ENCODE measurements around the gene STK10. TPM values are rescaled to one million over a fixed set of nuclear protein-coding genes. Genes with fewer than 3 reads are reported as not detected.
A peak's percentile ranks its signal among the peaks of the same experiment; 100 is the strongest.

The STK10 gene
- total and polyA plus RNA-seq, 2 donors from 2014 or later = 7.2 to 42.8 TPM

DNA sequence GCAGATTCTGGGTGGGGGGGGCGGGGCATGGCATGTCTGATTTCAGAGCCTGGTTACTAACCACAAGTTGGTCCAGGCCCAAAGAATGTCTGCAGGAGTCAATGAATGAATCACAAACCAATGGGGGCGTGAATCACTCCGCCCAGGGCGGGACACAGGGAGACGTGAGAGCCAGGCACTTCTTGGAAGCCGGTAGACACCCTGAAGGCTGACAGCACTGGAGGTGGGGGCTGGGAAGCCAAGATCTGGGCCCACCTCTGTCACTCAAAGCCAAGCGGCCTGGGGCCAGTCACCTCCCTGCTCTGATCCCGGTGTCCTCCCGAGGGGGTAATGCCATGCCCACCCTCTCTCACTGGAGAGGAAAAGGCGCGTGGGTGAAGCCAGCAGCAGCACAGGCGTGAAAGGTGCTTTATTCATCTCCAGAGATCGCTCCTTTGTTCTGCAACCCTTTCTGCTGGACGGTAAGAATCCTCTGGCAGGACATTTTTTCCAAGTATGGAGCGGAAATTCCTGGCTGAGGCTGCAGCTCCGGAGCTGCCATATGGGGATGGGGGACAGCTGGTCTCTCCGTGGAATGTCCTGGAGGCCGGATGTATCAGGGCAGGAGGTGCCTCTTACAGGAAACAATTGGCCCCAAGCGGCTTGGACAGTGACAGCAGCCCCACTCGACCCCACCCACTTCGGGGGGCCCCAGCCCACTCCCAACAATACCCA, 85.0 kb downstream of the STK10 start:
- Histone ChIP-seq H3K9me3 (ENCODE audit: control insufficient read depth in 2 of 3, insufficient read depth in 1 of 3, low read length in 3 of 3) (no peaks in the 10 kb centered on the region), H3K4me1 (ENCODE audit: control insufficient read depth in 2 of 3, insufficient read depth in 2 of 3, low read depth in 1 of 3, low read length in 3 of 3) (peaks cover 5 to 31% (median 6%) of the 10 kb centered on the region in 3 donors), H3K9ac (ENCODE audit: low read length in 3 of 3) (no peak overlapping the region), H3K36me3 (ENCODE audit: control insufficient read depth in 2 of 3, insufficient read depth in 3 of 3, low read length in 3 of 3) (no peaks in the 10 kb centered on the region), H3K4me3 (ENCODE audit: low read length in 3 of 3) (no peak overlapping the region), H3K27me3 (ENCODE audit: control insufficient read depth, insufficient read depth, low read length) (no peaks in the 10 kb centered on the region), H3K27ac (ENCODE audit: low read depth in 2 of 2, low read length in 2 of 2) (peak overlapping the region; percentile 1 to 49)
- FAIRE-seq (no peak), DNase-seq (peak; percentile 74 to 93 (median 82))
- intact Hi-C loops (cut with DNase I) = no loop called here
- TF ChIP-seq, protein P1, sequence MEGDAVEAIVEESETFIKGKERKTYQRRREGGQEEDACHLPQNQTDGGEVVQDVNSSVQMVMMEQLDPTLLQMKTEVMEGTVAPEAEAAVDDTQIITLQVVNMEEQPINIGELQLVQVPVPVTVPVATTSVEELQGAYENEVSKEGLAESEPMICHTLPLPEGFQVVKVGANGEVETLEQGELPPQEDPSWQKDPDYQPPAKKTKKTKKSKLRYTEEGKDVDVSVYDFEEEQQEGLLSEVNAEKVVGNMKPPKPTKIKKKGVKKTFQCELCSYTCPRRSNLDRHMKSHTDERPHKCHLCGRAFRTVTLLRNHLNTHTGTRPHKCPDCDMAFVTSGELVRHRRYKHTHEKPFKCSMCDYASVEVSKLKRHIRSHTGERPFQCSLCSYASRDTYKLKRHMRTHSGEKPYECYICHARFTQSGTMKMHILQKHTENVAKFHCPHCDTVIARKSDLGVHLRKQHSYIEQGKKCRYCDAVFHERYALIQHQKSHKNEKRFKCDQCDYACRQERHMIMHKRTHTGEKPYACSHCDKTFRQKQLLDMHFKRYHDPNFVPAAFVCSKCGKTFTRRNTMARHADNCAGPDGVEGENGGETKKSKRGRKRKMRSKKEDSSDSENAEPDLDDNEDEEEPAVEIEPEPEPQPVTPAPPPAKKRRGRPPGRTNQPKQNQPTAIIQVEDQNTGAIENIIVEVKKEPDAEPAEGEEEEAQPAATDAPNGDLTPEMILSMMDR (IDR thresholded peaks at IDR 0.05; ENCODE audit: borderline replicate concordance, extremely low read depth, insufficient read depth) = no peak

DNA sequence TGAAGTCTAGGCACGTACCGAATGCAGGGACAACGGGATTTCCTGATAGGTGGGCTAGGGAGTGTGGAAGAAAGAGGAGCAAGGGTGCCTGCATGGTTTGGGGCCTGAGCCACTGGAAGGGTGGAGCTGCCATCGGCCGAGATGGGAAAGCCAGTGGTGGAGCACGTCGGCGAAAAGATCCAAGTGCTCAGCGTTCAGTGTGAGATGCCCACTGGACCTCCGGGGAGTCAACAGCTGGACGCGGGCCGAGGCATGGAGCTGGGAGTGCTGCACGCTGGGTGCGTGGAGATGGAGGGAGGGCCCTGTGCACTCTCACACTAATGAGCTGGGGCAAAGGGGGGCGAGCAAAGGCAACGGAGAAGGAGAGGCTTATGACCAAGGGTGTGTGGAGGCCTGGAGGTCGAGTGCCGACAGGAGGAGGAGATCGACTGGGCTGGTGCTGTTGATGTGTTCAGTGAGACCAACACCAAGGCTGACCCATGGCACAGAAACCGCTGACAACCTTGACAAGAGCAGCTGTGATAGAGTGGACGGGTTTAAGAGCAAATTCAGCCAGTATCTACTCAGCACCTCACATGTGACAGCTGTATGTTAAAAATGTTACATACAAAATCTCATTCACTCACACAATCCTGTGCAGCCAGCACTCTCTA, 85.7 kb downstream of the STK10 start:
- TF ChIP-seq, protein P1 (IDR thresholded peaks at IDR 0.05; ENCODE audit: borderline replicate concordance, extremely low read depth, insufficient read depth) = no peak
- no peaks in the 10 kb centered on the region for H3K9me3 ChIP-seq (ENCODE audit: control insufficient read depth in 2 of 3, insufficient read depth in 1 of 3, low read length in 3 of 3)
- peaks cover 3 to 27% (median 5%) of the 10 kb centered on the region in 3 donors for H3K4me1 ChIP-seq (ENCODE audit: control insufficient read depth in 2 of 3, insufficient read depth in 2 of 3, low read depth in 1 of 3, low read length in 3 of 3)
- peak in 1 of 5 donors; percentile 76 for DNase-seq
- no peaks in the 10 kb centered on the region for H3K27me3 ChIP-seq (ENCODE audit: control insufficient read depth, insufficient read depth, low read length)
- no peak for FAIRE-seq
- H3K4me3 ChIP-seq (ENCODE audit: low read length in 3 of 3) = no peak overlapping the region
- H3K27ac ChIP-seq (ENCODE audit: low read depth in 2 of 2, low read length in 2 of 2) = peak overlapping the region in 1 of 2 donors; percentile 13
- intact Hi-C loops (cut with DNase I) = no loop called here
- H3K9ac ChIP-seq (ENCODE audit: low read length in 3 of 3) = no peak overlapping the region
- H3K36me3 ChIP-seq (ENCODE audit: control insufficient read depth in 2 of 3, insufficient read depth in 3 of 3, low read length in 3 of 3) = no peaks in the 10 kb centered on the region

DNA sequence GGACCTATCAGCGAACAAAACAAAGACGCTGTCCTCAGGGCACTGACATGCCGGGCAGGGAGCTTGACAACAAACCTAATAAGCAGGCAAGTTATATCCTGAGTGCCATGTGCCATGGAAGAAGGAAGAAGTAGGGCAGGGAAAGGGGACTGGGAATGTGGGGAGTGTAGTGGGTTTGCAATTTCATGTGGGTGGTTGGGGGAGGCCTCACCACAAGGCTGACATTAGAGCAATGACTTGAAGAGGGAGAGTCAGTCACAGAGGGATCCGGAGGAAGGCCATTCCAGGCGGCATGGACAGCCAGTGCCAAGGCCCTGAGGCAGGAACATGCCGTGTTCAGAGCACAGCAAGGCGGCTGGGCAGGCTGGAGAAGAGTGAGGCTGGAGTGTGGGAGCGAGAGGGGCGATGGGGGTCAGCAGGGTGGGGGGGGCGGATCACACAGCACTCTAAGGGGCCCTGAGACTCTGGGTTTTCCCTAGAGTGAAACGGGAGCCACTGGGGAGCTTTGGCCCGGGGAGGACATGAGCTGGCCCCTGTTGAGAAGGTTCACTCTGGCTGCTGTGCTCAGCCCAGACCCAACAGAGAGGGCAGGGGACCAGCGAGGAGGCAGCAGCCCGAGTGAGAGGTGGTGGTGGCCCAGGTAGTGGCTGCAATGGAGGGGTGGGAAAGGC, 86.3 kb downstream of the STK10 start:
- Histone ChIP-seq H3K4me3 (ENCODE audit: low read length in 3 of 3) (no peak overlapping the region), H3K9me3 (ENCODE audit: control insufficient read depth in 2 of 3, insufficient read depth in 1 of 3, low read length in 3 of 3) (no peaks in the 10 kb centered on the region), H3K27me3 (ENCODE audit: control insufficient read depth, insufficient read depth, low read length) (no peaks in the 10 kb centered on the region), H3K36me3 (ENCODE audit: control insufficient read depth in 2 of 3, insufficient read depth in 3 of 3, low read length in 3 of 3) (no peaks in the 10 kb centered on the region), H3K27ac (ENCODE audit: low read depth in 2 of 2, low read length in 2 of 2) (peak overlapping the region in 1 of 2 donors; percentile 13), H3K4me1 (ENCODE audit: control insufficient read depth in 2 of 3, insufficient read depth in 2 of 3, low read depth in 1 of 3, low read length in 3 of 3) (peaks cover 0 to 21% (median 4%) of the 10 kb centered on the region in 3 donors), H3K9ac (ENCODE audit: low read length in 3 of 3) (no peak overlapping the region)
- DNase-seq = peak in 1 of 5 donors; percentile 44
- intact Hi-C loops (cut with DNase I) = no loop called here
- TF ChIP-seq, protein P1 (IDR thresholded peaks at IDR 0.05; ENCODE audit: borderline replicate concordance, extremely low read depth, insufficient read depth) = no peak
- FAIRE-seq = no peak
